GM23338 (cell line): Measurements from ENCODE around the gene GPR156.

ENCODE experiments used
- CREB1 ChIP-seq: fragments of 250-450 bp; sonication (Bioruptor Pico); IDR thresholded peaks from 2 replicates; pipeline ENCODE4 v1.5.0; 2020; ENCODE audit warnings: low read depth, mild to moderate bottlenecking, moderate library complexity
- EZH2 ChIP-seq: fragments of 200-600 bp; sonication (generic); IDR thresholded peaks from one replicate; pipeline ENCODE4 v1.8.0; 2017; ENCODE audit warnings: antibody characterized with exemption, mild to moderate bottlenecking, low read depth; ENCODE audit not compliant: unreplicated experiment
- EZH2phosphoT487 ChIP-seq: fragments of 200-600 bp; sonication (generic); IDR thresholded peaks from one replicate; pipeline ENCODE4 v1.8.1; 2018; ENCODE audit warnings: antibody characterized with exemption; ENCODE audit not compliant: unreplicated experiment
- JUNB ChIP-seq: IDR thresholded peaks from one replicate; pipeline ENCODE4 v1.6.1; 2016; ENCODE audit warnings: antibody characterized with exemption; ENCODE audit not compliant: unreplicated experiment
- NANOG ChIP-seq: IDR thresholded peaks from 2 replicates; pipeline ENCODE4 v1.6.1; 2016; ENCODE audit warnings: antibody characterized with exemption, borderline replicate concordance
- POLR2AphosphoS5 ChIP-seq: IDR thresholded peaks from 2 replicates; pipeline ENCODE4 v1.6.1; 2016; ENCODE audit warnings: antibody characterized with exemption, low read depth
- REST ChIP-seq: IDR thresholded peaks from one replicate; pipeline ENCODE4 v1.6.1; 2018; ENCODE audit warnings: antibody characterized with exemption; ENCODE audit not compliant: unreplicated experiment
- STAT1 ChIP-seq: IDR thresholded peaks from one replicate; pipeline ENCODE4 v1.6.1; 2016; ENCODE audit warnings: antibody characterized with exemption; ENCODE audit not compliant: unreplicated experiment
- ZNF331 ChIP-seq: fragments of 250-450 bp; sonication (Bioruptor Pico); IDR thresholded peaks from 2 replicates; pipeline ENCODE4 v1.5.0; 2020; ENCODE audit warnings: low read depth, mild to moderate bottlenecking, moderate library complexity
- TF ChIP-seq, protein P1 (sequence below), 2 experiments: fragments of 200-600 bp in 1 of 2; sonication (generic) in 1 of 2; conservative IDR thresholded peaks; 2 replicates each; pipeline versions ENCODE4 v1.5.1 to v1.6.1; 2016 to 2017; ENCODE audit warnings: antibody characterized with exemption in 2 of 2, low read depth in 2 of 2, mild to moderate bottlenecking in 2 of 2, moderate library complexity in 1 of 2
- TF ChIP-seq, protein P2 (sequence below): fragments of 250-450 bp; sonication (Bioruptor Pico); IDR thresholded peaks from 2 replicates; pipeline ENCODE4 v1.5.0; 2020; ENCODE audit warnings: mild to moderate bottlenecking, moderate library complexity

- no peak for TF ChIP-seq EZH2
- TF ChIP-seq, protein P1, sequence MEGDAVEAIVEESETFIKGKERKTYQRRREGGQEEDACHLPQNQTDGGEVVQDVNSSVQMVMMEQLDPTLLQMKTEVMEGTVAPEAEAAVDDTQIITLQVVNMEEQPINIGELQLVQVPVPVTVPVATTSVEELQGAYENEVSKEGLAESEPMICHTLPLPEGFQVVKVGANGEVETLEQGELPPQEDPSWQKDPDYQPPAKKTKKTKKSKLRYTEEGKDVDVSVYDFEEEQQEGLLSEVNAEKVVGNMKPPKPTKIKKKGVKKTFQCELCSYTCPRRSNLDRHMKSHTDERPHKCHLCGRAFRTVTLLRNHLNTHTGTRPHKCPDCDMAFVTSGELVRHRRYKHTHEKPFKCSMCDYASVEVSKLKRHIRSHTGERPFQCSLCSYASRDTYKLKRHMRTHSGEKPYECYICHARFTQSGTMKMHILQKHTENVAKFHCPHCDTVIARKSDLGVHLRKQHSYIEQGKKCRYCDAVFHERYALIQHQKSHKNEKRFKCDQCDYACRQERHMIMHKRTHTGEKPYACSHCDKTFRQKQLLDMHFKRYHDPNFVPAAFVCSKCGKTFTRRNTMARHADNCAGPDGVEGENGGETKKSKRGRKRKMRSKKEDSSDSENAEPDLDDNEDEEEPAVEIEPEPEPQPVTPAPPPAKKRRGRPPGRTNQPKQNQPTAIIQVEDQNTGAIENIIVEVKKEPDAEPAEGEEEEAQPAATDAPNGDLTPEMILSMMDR (conservative IDR thresholded peaks at IDR 0.05; ENCODE audit: low read depth in 2 of 2), result no peak
- TF ChIP-seq POLR2AphosphoS5, result no peak
- no peak for TF ChIP-seq CREB1
- TF ChIP-seq EZH2phosphoT487, result no peak
- TF ChIP-seq, protein P2, sequence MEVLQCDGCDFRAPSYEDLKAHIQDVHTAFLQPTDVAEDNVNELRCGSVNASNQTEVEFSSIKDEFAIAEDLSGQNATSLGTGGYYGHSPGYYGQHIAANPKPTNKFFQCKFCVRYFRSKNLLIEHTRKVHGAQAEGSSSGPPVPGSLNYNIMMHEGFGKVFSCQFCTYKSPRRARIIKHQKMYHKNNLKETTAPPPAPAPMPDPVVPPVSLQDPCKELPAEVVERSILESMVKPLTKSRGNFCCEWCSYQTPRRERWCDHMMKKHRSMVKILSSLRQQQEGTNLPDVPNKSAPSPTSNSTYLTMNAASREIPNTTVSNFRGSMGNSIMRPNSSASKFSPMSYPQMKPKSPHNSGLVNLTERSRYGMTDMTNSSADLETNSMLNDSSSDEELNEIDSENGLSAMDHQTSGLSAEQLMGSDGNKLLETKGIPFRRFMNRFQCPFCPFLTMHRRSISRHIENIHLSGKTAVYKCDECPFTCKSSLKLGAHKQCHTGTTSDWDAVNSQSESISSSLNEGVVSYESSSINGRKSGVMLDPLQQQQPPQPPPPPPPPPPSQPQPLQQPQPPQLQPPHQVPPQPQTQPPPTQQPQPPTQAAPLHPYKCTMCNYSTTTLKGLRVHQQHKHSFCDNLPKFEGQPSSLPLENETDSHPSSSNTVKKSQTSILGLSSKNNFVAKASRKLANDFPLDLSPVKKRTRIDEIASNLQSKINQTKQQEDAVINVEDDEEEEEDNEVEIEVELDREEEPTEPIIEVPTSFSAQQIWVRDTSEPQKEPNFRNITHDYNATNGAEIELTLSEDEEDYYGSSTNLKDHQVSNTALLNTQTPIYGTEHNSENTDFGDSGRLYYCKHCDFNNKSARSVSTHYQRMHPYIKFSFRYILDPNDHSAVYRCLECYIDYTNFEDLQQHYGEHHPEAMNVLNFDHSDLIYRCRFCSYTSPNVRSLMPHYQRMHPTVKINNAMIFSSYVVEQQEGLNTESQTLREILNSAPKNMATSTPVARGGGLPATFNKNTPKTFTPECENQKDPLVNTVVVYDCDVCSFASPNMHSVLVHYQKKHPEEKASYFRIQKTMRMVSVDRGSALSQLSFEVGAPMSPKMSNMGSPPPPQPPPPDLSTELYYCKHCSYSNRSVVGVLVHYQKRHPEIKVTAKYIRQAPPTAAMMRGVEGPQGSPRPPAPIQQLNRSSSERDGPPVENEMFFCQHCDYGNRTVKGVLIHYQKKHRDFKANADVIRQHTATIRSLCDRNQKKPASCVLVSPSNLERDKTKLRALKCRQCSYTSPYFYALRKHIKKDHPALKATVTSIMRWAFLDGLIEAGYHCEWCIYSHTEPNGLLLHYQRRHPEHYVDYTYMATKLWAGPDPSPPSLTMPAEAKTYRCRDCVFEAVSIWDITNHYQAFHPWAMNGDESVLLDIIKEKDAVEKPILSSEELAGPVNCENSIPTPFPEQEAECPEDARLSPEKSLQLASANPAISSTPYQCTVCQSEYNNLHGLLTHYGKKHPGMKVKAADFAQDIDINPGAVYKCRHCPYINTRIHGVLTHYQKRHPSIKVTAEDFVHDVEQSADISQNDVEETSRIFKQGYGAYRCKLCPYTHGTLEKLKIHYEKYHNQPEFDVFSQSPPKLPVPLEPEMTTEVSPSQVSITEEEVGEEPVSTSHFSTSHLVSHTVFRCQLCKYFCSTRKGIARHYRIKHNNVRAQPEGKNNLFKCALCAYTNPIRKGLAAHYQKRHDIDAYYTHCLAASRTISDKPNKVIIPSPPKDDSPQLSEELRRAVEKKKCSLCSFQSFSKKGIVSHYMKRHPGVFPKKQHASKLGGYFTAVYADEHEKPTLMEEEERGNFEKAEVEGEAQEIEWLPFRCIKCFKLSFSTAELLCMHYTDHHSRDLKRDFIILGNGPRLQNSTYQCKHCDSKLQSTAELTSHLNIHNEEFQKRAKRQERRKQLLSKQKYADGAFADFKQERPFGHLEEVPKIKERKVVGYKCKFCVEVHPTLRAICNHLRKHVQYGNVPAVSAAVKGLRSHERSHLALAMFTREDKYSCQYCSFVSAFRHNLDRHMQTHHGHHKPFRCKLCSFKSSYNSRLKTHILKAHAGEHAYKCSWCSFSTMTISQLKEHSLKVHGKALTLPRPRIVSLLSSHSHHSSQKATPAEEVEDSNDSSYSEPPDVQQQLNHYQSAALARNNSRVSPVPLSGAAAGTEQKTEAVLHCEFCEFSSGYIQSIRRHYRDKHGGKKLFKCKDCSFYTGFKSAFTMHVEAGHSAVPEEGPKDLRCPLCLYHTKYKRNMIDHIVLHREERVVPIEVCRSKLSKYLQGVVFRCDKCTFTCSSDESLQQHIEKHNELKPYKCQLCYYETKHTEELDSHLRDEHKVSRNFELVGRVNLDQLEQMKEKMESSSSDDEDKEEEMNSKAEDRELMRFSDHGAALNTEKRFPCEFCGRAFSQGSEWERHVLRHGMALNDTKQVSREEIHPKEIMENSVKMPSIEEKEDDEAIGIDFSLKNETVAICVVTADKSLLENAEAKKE (CRISPR knock-in tag), result no peak
- no peak for TF ChIP-seq REST
- no peak for TF ChIP-seq NANOG
- TF ChIP-seq STAT1, result no peak
- TF ChIP-seq JUNB, result no peak
- TF ChIP-seq ZNF331 (CRISPR knock-in tag), result no peak
Measured at GRCh38 chr3:120169407-120169806, 115.6 kb downstream of the GPR156 start.
